Measurements from ENCODE around the gene NXPH3.

DNA sequence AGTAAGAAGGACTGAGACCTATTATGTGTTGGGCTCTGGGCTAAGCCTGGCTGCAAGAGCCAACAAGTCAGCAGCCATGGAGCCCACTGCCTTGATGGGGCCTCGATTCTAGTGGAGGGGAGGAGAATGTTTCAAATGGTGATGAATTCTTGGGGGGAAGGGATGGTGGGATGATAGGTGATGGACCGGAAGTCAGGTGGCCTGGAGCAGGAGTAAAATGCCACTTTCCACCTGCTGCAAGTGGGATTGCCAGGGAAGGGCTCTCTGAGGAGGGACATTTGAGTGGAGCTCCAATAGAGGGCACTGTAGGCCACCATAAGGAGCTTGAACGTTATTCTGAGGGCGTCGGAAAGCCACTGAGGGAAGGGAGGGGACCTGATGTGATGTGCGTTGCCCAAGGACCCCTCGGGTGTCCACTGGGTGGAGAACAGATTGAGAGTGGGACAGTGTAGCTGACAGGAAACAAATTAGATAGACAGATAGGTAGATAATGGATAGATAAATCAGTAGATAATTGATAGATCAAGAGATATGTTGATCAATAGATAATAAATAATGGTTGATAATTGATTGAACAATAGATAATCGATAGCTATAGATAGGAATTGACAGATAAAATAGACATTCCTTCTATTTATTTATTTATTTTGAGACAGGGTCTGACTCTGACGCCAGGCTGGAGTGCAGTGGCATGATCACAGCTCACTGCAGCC is 18.2 kb upstream of the NXPH3 start:
- TF ChIP-seq, protein P1, sequence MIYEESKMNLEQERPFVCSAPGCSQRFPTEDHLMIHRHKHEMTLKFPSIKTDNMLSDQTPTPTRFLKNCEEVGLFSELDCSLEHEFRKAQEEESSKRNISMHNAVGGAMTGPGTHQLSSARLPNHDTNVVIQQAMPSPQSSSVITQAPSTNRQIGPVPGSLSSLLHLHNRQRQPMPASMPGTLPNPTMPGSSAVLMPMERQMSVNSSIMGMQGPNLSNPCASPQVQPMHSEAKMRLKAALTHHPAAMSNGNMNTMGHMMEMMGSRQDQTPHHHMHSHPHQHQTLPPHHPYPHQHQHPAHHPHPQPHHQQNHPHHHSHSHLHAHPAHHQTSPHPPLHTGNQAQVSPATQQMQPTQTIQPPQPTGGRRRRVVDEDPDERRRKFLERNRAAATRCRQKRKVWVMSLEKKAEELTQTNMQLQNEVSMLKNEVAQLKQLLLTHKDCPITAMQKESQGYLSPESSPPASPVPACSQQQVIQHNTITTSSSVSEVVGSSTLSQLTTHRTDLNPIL (CRISPR knock-in tag; IDR thresholded peaks at IDR 0.05; ENCODE audit: low read depth), result no peak
- TF ChIP-seq RARB (CRISPR knock-in tag; IDR thresholded peaks at IDR 0.05) (no peak), ZFP30 (CRISPR knock-in tag; IDR thresholded peaks at IDR 0.05) (no peak), ZNF8 (CRISPR knock-in tag; IDR thresholded peaks at IDR 0.05) (no peak), ESRRG (CRISPR knock-in tag; IDR thresholded peaks at IDR 0.05) (no peak), BACH2 (CRISPR knock-in tag; IDR thresholded peaks at IDR 0.05; ENCODE audit: borderline replicate concordance) (no peak), TCF4 (CRISPR knock-in tag; IDR thresholded peaks at IDR 0.05; ENCODE audit: borderline replicate concordance) (no peak), CSDC2 (CRISPR knock-in tag; IDR thresholded peaks at IDR 0.05) (no peak), ZFP3 (CRISPR knock-in tag; IDR thresholded peaks at IDR 0.05) (no peak)
- TF ChIP-seq, protein P2, sequence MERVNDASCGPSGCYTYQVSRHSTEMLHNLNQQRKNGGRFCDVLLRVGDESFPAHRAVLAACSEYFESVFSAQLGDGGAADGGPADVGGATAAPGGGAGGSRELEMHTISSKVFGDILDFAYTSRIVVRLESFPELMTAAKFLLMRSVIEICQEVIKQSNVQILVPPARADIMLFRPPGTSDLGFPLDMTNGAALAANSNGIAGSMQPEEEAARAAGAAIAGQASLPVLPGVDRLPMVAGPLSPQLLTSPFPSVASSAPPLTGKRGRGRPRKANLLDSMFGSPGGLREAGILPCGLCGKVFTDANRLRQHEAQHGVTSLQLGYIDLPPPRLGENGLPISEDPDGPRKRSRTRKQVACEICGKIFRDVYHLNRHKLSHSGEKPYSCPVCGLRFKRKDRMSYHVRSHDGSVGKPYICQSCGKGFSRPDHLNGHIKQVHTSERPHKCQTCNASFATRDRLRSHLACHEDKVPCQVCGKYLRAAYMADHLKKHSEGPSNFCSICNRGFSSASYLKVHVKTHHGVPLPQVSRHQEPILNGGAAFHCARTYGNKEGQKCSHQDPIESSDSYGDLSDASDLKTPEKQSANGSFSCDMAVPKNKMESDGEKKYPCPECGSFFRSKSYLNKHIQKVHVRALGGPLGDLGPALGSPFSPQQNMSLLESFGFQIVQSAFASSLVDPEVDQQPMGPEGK (CRISPR knock-in tag; IDR thresholded peaks at IDR 0.05; ENCODE audit: borderline replicate concordance), result no peak
- TF ChIP-seq, protein P3, sequence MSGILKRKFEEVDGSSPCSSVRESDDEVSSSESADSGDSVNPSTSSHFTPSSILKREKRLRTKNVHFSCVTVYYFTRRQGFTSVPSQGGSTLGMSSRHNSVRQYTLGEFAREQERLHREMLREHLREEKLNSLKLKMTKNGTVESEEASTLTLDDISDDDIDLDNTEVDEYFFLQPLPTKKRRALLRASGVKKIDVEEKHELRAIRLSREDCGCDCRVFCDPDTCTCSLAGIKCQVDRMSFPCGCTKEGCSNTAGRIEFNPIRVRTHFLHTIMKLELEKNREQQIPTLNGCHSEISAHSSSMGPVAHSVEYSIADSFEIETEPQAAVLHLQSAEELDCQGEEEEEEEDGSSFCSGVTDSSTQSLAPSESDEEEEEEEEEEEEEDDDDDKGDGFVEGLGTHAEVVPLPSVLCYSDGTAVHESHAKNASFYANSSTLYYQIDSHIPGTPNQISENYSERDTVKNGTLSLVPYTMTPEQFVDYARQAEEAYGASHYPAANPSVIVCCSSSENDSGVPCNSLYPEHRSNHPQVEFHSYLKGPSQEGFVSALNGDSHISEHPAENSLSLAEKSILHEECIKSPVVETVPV (CRISPR knock-in tag; IDR thresholded peaks at IDR 0.05), result no peak
